ENCODE results near the gene ERMARD.

DNA sequence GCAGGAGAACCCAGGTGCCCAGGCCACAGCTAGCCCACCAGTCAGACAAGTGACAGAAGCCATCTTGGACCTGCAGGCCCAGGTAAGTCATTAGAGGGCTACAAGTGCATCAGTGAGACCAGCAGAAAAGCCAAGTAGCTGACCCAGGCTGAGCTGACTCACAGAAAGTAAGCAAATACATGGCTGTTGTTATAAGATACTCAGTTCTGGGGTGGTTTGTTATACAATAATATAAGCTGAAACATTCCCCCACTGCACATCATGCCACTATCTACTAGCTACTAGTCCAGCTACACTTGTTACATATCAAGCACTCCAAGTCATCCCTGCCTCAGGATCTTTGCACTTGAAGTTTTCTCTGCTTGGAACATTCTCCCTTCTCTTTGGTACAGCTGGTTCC is 10.1 kb upstream of the ERMARD start:
- no peak for TF ChIP-seq TAF1 (IDR thresholded peaks at IDR 0.05; ENCODE audit: borderline replicate concordance, insufficient read depth, low read length)
- no peak for TF ChIP-seq FOXP2 (optimal IDR thresholded peaks at IDR 0.05; ENCODE audit: borderline replicate concordance, extremely low read depth, extremely low read length, insufficient read depth)
- no peak for TF ChIP-seq POLR2AphosphoS5 (IDR thresholded peaks at IDR 0.05; ENCODE audit: low read depth, low read length)
- TF ChIP-seq SIN3A (IDR thresholded peaks at IDR 0.05; ENCODE audit: borderline replicate concordance, insufficient read depth, low read length) = no peak

All from PFSK-1 (cell line).